Subcutaneous adipose tissue (tissue), 4 donors: ENCODE results near the gene CFAP58. TPM values are rescaled to one million over a fixed set of nuclear protein-coding genes. Genes with fewer than 3 reads are reported as not detected.

Experiments used
- CTCF ChIP-seq: fragments of 450-650 bp; IDR thresholded peaks from one replicate; pipeline ENCODE4 v1.5.1; 2016; ENCODE audit warnings: low read depth, mild to moderate bottlenecking, control low read depth, antibody characterized with exemption, moderate library complexity
- total RNA-seq, 4 donors: library from RNA; depleted of rRNA; stranded (reverse); fragments of >200 nt; gene quantifications; one replicate each; pipeline ENCODE4 v1.1.0, GENCODE V29; 2016

The CFAP58 gene
- total RNA-seq, 4 donors from 2014 or later = 0.16 to 0.66 (median 0.26) TPM

- no peak for TF ChIP-seq CTCF
These were observed 6.2 kb downstream of the CFAP58 start for GRCh38 chr10:104359811-104360210.

GRCh38 chr10:104367904-104368303 is 14.3 kb downstream of the CFAP58 start:
- no peak for TF ChIP-seq CTCF

GRCh38 chr10:104368381-104368780 is 14.7 kb downstream of the CFAP58 start:
- TF ChIP-seq CTCF = no peak

- TF ChIP-seq CTCF = no peak
These were observed 18.1 kb downstream of the CFAP58 start for GRCh38 chr10:104371753-104372152.

GRCh38 chr10:104374591-104374990 is 21.0 kb downstream of the CFAP58 start:
- no peak for TF ChIP-seq CTCF

GRCh38 chr10:104376784-104377300 is 23.2 kb downstream of the CFAP58 start:
- no peak for TF ChIP-seq CTCF

GRCh38 chr10:104380336-104380735 is 26.7 kb downstream of the CFAP58 start:
- TF ChIP-seq CTCF = no peak
